Stimulated activated CD8-positive, alpha-beta memory T cell treated with anti-CD3 and anti-CD28 coated beads, Interleukin-7, amount 100 ng/mL, for 48 hours (primary cell): ENCODE results near the gene OR2Z1.

Experiments
- DNase-seq, 2 donors: peaks; one replicate each; pipeline ENCODE4 v3.0.0-alpha.2; 2020; ENCODE audit warnings: low read depth in 1 of 2; ENCODE audit errors: extremely low read depth in 1 of 2

The OR2Z1 gene, protein sequence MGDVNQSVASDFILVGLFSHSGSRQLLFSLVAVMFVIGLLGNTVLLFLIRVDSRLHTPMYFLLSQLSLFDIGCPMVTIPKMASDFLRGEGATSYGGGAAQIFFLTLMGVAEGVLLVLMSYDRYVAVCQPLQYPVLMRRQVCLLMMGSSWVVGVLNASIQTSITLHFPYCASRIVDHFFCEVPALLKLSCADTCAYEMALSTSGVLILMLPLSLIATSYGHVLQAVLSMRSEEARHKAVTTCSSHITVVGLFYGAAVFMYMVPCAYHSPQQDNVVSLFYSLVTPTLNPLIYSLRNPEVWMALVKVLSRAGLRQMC

DNA sequence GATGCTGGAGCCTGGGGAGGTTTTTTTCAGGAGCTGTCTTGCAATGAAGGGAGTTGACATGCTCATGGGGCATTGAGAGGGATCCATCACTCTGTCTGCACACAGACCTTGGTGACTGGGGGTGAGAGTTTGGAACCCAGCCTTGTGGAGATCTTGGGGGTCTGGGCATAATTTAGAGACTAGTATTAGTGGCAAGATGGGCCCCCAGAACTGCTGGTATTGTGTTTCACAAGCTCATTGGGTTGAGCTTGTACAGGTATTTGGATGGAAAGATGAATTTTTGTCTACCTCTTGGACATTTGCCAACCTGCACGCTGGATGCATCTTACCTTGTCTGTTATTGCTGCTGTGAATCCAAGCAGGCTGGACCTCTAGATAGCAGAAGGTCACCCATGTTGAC lies at the start of gene OR2Z1:
OR2Z1 (plus strand) TSS at position 301 of the 400 bp plus-strand sequence. CDS start 9,395 bp downstream, outside the sequence.
- no peak for DNase-seq

DNA sequence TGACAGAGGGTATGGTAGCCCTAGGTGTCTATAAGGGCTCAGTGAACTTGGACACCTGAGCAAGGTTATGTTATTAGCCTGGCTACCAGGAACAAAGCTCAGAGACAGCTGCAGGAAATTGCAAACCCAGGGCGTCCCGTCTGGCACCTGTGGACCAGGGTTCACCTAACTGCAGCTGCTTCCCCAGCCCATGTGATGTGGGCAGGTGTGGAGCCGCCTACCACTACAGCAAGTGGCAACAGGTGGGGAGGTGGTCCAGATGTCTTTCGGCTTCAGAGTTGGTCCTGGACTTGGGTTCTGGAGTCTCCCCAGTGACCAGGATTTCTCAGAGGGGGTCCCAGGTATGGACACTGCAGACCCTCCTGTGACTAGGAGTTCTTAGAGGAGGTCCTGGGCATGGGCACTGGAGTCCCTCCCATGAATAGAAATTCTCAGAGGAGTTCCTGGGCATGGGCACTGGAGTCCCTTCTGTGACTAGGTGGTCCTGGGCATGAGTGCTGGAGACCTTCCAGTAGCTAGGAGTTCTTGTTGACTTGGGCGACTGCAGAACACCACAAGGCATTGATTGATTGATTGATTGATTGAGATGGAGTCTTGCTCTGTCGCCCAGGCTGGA lies 48.0 kb upstream of the OR2Z1 start:
- no peak for DNase-seq

DNA sequence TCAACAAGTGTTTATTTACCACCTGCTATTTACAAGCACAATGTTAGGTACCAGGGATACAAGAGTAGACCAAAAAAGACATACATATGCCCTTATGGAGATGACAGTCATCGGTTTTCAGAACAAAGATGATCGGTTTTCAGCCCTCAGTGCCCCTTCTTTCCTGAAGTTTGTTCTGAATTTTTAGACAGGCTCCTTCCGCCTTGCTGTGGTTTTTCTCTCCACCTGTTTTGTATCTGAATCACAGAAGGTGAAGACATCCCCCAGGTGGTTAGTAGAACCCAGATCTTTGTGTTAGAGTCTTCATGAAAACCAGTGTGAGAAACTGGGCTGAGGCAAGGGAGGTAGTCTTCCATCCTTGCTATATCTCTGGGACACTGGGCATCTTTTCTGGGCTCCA lies 46.4 kb upstream of the OR2Z1 start:
- DNase-seq: no peak

DNA sequence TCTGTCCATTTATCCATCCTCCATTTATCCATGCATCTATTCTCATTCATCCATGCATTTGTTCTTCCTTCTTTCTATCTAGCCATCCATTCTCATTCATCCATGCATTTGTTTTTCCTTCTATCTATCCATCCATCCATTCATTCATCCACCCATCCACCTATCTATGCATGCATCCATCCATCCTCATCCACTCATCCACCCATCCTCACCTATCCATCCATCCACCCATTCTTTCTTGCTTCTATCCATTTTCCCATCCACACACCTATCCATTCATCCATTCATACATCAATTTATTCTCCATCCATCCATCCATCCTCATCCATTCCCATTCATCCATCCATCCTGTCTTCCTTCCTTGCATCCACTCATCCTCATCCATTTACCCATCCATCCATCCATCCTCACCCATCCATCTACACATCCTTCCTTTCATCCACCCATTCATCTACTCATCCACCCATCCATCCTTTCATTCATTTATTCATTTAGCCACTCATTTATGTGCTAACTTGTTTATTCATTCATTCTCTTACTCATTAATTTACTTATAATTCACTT lies 43.1 kb upstream of the OR2Z1 start:
- no peak for DNase-seq

DNA sequence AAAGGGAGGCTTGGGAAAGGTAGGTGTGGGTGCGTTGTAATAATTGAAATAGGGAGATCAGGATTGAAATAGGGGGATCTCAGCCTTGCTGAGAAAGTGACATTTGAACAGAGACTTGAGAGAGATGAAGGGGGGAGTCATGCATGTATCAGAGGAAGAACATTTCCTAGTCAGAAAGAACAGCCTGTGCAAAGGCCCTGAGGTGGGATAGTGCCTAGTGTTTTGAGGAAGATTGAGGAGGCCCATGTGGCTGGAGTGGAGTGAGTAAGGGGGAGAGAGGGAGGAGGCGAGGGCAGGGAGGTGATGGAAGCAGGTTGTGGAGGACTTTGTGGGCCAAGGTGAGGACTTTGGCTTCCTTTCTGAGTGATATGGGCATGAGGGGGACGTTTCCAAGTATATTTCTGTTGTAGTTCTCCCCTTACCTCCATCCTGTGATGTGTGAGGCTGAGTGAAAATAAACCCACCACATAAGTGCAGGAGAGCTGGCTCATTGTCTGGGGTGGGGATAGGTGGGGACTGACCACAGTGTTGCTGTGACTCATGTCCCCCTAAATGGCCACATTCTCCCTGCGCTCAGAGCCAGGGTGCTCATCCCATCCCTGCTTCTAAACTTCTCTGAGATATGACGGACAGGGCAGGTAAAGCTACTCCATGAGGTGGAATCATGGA lies 40.6 kb upstream of the OR2Z1 start:
- DNase-seq: no peak

DNA sequence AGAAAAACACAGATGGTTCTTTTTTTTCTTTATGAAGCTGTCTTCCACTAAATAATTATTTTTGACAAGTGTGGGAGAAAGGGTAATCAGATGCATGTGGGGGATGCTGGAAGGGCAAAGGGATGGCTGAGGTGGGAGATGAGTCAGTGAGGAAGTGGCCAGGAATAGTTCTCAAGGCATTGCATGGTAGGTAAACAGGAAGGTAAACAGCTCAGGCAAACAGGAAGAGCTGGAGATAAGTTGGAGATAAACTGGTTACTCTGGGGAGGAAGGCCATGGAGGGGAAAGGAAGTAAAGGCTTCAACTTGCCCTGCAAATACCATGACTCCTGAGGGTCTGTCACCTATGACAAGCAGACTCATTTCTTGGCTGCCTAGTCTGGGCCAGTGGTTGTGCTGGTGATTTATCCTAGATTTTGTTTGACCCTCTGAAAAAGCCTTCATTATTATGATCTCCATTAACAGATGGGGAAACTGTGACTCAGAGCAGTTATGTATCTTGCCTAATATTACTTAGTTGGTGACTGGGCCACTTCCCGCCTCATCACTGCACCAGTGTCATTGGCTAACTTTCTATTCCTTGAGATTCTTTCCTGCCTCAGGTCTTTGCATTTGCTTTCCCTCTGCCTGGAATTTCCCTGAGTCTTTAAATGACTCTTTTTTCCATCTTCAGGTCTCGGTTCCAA lies 39.9 kb upstream of the OR2Z1 start:
- DNase-seq: no peak

DNA sequence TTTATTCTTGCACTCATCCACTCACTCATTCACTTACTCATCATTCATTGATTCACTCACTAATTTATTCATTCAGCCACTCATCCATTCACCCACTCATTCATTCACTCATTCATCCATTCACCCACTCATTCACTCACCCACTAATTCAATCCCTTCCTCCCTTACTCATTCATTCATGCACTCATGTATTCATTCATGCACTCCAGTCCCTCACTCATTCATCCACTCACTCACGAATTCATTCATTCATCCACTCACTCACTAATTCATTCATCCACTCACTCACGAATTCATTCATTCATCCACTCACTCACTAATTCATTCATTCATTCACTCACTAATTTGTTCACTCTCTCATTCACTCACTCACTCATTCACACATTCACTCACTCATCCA lies 39.0 kb upstream of the OR2Z1 start:
- DNase-seq: no peak

DNA sequence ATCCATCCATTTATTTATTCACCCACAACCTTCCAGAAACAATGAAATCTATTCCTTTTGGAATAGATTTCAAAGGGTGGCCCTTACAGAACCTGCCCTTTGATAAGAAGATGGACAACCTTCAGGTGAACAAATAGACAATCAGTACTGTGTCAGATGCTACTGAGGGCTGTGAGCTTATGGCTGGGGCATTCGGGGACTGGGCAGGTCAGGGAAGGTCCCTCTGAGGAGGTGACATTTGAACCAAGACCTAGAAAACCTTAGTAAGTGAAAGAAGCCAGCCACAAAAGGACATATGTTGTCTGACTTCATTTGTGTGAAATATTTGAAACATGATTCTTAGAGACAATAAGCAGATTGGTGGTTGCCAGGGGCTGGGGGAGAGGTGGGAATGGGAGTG lies 38.5 kb upstream of the OR2Z1 start:
- no peak for DNase-seq

DNA sequence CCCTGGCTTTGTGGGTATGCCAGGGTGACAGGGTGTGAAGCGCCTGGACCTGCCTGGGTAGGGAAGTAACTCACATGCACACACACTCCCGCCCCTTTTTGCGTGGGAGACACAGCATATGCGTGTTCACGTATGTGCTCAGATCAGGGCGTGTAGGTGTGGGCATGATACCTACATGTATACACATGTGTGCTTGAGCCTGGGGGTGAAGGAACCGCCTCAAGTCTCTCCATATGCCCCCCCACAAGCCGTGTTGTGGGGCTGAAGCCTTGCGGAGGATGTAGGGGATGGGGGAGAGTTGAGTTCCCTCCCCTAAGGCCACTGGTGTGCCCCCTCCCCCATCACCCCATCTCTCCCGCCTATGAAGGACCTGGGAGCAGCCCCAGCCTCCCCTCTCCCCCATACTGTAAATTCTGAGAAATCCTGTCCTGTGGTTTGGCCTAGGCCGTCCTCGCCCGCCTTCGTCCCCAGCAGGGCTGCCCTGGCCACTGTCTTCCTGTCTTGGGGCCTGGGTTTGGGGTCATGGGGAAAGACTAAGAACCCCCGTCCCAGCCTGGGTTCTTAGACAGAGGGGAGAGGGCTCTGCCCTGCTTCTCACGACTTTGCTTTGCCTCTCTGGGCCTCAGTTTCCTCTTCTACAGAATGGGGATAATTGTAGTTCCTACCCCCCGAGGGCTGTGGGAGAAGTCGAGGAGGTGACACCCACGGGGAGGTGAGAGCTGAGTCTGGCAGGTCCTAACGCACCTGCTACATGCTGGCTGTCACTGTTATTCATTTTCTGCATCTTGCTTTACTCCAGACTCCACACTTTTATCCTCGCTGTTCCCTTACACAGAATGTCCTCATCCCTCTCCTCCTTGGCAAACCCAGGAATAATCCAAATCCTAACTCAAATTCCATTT lies 37.2 kb upstream of the OR2Z1 start:
- DNase-seq: no peak

DNA sequence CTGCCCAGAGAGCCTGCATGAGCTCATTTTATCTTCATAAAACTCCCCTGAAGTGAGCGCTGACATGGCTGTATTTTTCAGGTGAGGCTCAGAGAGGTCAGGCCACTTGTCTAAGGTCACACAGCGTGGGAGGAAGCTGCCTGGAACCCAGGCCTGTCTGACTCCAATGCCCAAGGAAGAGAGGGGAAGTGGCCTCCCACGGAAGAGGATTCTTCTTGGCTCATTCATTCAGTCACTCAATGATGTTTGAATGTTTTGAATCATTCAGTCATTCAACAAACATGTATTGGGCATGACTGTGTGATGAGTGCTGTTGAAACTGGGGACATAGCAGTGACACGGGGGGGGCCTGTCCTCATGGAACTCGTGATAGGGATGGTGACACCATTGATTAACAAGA lies 34.9 kb upstream of the OR2Z1 start:
- no peak for DNase-seq

DNA sequence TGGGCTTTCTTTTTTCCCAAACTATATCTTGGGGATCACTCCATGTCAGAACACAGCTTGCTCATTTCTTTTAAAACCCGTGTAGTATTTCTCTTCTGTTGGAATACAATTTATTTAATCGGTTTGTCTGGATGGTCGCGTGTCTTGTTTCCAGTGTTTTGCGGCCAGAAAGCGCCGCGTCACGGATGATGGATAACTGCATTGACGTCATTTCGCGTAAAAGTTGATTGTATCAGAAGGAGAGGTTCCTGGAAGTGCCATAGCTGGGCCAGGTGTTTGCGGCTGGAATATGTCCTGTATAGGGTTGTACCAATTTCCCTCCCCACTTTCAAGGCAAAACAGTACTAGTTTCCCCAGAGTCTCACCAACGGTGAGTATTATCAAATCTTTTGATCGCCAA lies 32.5 kb upstream of the OR2Z1 start:
- no peak for DNase-seq

DNA sequence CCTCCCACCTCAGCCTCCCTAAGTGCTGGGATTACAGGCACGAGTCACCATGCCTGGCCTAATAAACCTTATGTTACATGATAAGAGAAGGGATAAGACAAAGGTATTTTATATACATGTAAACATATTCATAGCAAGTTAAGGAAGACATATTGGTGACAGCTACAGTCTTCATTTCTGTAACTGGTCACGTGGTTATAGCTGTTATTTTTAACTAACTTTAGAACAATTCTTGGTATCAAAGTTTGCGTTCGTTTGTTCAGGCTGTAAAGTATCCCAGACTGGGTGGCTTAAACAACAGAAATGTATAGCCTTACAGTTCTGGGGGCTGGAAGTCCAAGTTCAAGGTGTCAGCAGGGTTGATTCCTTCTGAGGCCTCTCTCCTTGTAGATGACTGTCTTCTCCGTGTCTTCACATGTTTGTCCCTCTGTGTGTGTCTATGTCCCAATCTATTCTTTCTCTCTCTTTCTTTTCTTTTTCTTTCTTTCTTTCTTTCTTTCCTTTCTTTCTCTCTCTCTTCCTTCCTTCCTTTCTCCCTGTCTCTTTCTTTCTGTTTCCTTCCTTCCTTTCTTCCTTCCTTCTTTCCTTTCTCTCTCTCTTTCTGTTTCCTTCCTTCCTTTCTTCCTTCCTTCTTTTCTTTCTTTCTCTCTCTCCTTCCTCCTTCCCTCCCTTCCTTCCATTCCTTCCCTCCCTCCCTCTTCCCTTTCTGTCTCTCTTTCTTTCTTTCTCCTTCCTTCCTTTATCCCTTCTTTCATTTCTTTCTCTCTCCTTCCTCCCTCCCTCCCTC lies 30.5 kb upstream of the OR2Z1 start:
- DNase-seq: no peak

DNA sequence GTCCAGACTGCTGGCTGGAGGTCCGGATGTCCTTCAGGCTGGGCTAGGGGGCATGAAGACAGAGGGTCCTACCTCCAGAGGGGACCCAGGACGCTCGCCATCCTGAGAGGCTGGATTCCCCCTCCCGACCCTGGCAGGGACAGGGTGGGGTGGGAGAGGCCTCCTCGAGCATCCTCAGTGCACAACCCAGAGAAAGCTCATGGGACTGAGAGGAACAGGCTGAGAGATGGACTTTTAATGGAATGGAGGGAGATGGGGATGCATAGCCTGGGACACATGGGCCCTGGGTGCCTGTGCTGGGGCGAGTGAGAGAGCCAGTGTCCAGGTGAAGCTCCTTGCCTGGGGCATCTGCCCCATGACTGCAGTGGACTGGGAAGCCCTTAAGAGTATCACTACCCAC lies 25.9 kb upstream of the OR2Z1 start:
- DNase-seq: no peak

DNA sequence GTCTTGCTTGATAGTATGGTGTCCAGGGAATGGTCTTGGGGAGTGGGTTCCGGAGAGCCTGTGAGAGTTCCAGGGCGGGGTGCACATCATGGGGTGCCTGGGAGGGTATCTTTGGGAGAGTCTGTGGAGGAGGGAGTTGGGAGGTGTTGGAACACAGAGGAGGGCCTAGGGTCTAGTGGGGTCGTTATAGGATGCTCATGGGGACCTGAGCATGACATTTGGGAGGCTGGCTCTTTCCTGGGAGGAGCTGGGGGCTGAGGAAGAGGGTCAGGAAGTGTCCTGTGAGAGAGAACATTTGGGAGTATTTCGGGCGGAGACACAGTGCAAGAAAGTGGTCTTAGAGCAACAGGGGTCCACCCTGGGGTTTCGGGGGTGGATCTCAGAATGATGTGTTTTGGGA lies 25.5 kb upstream of the OR2Z1 start:
- DNase-seq: no peak

DNA sequence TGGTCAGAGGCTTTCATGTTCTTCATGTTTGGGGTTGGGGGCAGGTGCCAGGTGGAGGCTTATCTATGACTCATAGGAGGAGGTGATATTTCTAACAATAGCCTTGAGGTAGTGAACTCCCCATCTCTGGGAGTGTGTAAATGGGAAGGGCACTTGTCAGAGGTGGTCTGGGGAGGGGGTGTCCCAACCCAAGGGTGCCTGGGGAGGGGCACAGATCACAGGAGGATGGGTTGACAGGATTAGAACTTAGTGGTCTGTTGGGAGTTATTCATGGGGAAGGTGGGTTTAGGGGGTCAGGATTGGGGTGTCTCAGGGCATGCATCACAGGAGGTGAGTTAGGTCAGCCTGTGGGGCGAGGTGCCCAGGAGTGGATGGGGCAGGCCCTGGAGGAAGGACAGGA lies 24.4 kb upstream of the OR2Z1 start:
- DNase-seq: no peak

DNA sequence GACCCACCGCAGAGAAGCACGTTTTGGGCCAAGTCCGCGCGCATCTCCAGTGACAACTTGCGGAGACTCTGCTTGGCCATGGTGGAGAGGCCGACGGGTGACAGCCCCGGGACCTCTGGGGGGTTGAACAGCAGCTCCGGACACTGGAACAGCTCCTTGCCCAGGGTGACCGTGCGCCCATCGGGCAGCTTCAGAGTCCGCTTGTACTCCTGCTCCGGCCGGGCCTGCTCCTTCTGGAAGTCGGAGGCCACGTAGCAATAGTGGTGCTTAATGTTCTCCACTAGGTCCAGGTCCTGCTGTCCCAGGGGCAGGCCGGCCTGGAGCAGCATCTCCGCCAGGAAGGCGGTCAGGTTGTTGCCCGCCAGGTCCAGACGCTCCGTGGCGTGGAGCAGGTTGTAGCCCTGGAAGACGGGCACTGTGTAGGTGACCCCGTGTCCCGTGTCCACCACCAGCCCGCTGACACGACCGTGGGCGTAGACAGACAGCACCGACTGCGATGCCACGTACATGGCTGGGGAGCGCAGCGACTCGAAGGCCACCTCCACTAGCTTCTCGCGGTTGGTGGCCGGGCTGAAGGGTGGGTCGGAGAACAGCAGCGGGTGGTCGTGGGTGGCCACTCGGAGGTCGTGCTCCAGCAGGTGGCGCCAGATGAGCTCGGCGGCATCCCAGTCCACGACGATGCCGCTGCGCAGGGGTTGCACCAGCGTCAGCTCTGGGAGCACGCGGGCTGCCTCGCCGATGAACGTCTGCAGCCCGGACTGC lies 23.6 kb upstream of the OR2Z1 start:
- DNase-seq: no peak

DNA sequence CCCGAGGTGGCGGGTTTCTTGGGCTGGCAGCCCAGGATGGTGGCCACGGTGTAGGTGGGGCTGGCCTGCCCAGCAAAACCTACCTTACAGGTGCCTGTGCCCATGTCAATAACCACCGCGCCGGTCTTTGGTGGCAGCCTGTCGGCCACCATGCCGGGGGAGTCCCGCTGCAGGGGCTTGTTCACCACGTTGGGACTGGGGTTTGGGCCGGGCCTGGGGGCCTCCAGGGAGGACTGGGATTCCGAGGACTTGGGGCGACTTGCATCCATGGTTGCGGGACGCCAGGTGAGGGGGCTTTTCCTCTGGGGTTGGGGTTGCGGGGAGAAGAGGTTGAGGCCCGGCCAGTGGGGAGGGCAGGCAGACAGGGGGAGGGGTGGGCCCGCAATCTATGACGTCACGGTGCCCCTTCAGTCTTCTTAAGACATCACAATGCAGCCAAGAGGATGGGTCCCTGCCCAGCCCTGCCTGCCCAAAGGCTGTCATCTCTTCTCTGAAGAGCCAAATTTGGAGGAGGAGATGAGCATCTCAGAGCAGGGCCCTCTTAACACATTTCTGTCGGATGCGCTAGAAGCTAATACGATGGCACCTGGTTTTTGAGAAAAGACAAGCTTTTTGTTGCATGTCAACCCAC lies 22.9 kb upstream of the OR2Z1 start, which contains the start of gene ACTL9:
ACTL9 (minus strand) TSS at position 363 of the 631 bp plus-strand sequence; CDS start at position 269, 94 bp downstream.
- DNase-seq: no peak

DNA sequence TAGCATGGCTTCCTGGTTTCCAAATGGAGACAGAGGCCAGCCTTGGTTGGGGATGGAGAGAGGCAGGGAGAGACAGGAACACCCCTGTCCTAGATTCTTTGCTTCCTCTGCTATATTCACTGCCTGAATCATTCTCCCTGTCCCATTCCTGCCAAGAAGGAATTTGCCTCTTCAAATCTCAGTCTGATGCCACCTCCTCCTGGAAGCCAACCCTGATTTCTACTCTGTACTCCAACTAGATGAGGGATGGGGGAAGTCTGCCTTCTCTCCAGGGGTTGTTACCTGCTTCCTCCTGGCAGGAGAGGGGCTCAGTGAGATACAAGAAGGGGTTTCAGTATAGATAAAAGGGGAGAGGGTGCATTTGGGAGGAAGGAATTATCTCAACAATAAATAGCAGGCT lies 21.5 kb upstream of the OR2Z1 start:
- no peak for DNase-seq
